ENCODE measurements around the gene CIZ1.
"Not testable (repeated sequence)": the region's sequence is repeated elsewhere in the genome, so short reads cannot be mapped to it uniquely, and the experiment has no call there.

- TF ChIP-seq, protein P1, sequence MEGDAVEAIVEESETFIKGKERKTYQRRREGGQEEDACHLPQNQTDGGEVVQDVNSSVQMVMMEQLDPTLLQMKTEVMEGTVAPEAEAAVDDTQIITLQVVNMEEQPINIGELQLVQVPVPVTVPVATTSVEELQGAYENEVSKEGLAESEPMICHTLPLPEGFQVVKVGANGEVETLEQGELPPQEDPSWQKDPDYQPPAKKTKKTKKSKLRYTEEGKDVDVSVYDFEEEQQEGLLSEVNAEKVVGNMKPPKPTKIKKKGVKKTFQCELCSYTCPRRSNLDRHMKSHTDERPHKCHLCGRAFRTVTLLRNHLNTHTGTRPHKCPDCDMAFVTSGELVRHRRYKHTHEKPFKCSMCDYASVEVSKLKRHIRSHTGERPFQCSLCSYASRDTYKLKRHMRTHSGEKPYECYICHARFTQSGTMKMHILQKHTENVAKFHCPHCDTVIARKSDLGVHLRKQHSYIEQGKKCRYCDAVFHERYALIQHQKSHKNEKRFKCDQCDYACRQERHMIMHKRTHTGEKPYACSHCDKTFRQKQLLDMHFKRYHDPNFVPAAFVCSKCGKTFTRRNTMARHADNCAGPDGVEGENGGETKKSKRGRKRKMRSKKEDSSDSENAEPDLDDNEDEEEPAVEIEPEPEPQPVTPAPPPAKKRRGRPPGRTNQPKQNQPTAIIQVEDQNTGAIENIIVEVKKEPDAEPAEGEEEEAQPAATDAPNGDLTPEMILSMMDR (IDR thresholded peaks at IDR 0.05), result not testable (repeated sequence)
- not testable (repeated sequence) for TF ChIP-seq POLR2AphosphoS5 (IDR thresholded peaks at IDR 0.05; ENCODE audit: insufficient read depth in 1 of 2, low read depth in 1 of 2); POLR2A (IDR thresholded peaks at IDR 0.05)
Measured at GRCh38 chr9:128131346-128131745, 60.0 kb downstream of the CIZ1 start.

All from vagina (tissue), 2 donors.